ENCODE data around the gene SLC2A9.

GRCh38 chr4:9875516-9875915 is 145.8 kb downstream of the SLC2A9 start:
- TF ChIP-seq POLR2A (IDR thresholded peaks at IDR 0.05; ENCODE audit: low read length): no peak
- TF ChIP-seq GATA1 (IDR thresholded peaks at IDR 0.05; ENCODE audit: low read depth, low read length): no peak

Data from erythroblast (primary cell).